ENCODE data around the gene PLEKHA4. TPM values are rescaled to one million over a fixed set of nuclear protein-coding genes. Genes with fewer than 3 reads are reported as not detected.

Gene PLEKHA4
- total and polyA plus RNA-seq, 9 of the 15 experiments (the other 6 are each of a cell fraction or from before 2014, with no cell fraction given) = 0.07 to 30.8 (median 11.4) TPM

DNA sequence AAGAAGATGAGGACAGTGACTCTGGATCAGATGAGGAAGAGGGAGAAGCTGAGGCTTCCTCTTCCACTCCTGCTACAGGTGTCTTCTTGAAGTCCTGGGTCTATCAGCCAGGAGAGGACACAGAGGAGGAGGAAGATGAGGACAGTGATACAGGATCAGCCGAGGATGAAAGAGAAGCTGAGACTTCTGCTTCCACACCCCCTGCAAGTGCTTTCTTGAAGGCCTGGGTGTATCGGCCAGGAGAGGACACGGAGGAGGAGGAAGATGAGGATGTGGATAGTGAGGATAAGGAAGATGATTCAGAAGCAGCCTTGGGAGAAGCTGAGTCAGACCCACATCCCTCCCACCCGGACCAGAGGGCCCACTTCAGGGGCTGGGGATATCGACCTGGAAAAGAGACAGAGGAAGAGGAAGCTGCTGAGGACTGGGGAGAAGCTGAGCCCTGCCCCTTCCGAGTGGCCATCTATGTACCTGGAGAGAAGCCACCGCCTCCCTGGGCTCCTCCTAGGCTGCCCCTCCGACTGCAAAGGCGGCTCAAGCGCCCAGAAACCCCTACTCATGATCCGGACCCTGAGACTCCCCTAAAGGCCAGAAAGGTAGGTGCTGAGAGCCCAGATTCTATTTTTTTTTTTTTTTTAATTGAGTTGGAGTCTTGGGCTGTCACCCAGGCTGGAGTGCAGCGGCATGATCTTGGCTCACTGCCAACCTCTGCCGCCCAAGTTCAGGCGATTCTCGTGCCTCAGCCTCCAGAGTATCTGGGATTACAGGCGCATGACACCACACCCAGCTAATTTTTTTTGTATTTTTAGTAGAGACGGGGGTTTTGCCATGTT, 6.1 kb upstream of the PLEKHA4 start (continued):
- TF ChIP-seq, protein P1, sequence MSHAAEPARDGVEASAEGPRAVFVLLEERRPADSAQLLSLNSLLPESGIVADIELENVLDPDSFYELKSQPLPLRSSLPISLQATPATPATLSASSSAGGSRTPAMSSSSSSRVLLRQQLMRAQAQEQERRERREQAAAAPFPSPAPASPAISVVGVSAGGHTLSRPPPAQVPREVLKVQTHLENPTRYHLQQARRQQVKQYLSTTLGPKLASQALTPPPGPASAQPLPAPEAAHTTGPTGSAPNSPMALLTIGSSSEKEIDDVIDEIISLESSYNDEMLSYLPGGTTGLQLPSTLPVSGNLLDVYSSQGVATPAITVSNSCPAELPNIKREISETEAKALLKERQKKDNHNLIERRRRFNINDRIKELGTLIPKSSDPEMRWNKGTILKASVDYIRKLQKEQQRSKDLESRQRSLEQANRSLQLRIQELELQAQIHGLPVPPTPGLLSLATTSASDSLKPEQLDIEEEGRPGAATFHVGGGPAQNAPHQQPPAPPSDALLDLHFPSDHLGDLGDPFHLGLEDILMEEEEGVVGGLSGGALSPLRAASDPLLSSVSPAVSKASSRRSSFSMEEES (CRISPR knock-in tag; IDR thresholded peaks at IDR 0.05) = no peak; the same call in 1 of the 2 replicates
- TF ChIP-seq FOXA1 (IDR thresholded peaks at IDR 0.05; ENCODE audit: borderline replicate concordance) = no peak
- peak; percentile 42; the same call in 1 of the 2 replicates for TF ChIP-seq EP300 (IDR thresholded peaks at IDR 0.05; ENCODE audit: low read length)
- no peak for TF ChIP-seq HNRNPLL (IDR thresholded peaks at IDR 0.05; ENCODE audit: low read depth, low read length, poor library complexity, severe bottlenecking)
- TF ChIP-seq NFE2 (IDR thresholded peaks at IDR 0.05; ENCODE audit: low read depth) = peak; percentile 42; the same call in 1 of the 2 replicates
- no peak for TF ChIP-seq ZNF764 (CRISPR knock-in tag; IDR thresholded peaks at IDR 0.05; ENCODE audit: low read depth)
- TF ChIP-seq, protein P2, sequence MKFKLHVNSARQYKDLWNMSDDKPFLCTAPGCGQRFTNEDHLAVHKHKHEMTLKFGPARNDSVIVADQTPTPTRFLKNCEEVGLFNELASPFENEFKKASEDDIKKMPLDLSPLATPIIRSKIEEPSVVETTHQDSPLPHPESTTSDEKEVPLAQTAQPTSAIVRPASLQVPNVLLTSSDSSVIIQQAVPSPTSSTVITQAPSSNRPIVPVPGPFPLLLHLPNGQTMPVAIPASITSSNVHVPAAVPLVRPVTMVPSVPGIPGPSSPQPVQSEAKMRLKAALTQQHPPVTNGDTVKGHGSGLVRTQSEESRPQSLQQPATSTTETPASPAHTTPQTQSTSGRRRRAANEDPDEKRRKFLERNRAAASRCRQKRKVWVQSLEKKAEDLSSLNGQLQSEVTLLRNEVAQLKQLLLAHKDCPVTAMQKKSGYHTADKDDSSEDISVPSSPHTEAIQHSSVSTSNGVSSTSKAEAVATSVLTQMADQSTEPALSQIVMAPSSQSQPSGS (CRISPR knock-in tag; IDR thresholded peaks at IDR 0.05) = no peak
- no peak for TF ChIP-seq SIN3B (IDR thresholded peaks at IDR 0.05; ENCODE audit: low read depth)
- TF ChIP-seq KDM2B (CRISPR knock-in tag; IDR thresholded peaks at IDR 0.05) = no peak
- TF ChIP-seq MECOM (CRISPR knock-in tag; IDR thresholded peaks at IDR 0.05) = peak; percentile 75; the same call in 1 of the 2 replicates
- TF ChIP-seq, protein P3, sequence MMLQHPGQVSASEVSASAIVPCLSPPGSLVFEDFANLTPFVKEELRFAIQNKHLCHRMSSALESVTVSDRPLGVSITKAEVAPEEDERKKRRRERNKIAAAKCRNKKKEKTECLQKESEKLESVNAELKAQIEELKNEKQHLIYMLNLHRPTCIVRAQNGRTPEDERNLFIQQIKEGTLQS (IDR thresholded peaks at IDR 0.05) = peak; percentile 29; the same call in 1 of the 2 replicates
- TF ChIP-seq, protein P3 (CRISPR knock-in tag; conservative IDR thresholded peaks at IDR 0.05) = no peak; the same call in 1 of the 2 replicates
- peak; percentile 63 for TF ChIP-seq EGR1 (conservative IDR thresholded peaks at IDR 0.05)
- TF ChIP-seq HMG20B (CRISPR knock-in tag; IDR thresholded peaks at IDR 0.05) = no peak
- no peak for TF ChIP-seq NR2C2 (CRISPR knock-in tag; IDR thresholded peaks at IDR 0.05)
- TF ChIP-seq NR2C2 (tag; IDR thresholded peaks at IDR 0.05) = no peak
- no peak for TF ChIP-seq NR2C1 (IDR thresholded peaks at IDR 0.05)
- TF ChIP-seq NR2C1 (tag; IDR thresholded peaks at IDR 0.05) = no peak
- TF ChIP-seq, protein P4, sequence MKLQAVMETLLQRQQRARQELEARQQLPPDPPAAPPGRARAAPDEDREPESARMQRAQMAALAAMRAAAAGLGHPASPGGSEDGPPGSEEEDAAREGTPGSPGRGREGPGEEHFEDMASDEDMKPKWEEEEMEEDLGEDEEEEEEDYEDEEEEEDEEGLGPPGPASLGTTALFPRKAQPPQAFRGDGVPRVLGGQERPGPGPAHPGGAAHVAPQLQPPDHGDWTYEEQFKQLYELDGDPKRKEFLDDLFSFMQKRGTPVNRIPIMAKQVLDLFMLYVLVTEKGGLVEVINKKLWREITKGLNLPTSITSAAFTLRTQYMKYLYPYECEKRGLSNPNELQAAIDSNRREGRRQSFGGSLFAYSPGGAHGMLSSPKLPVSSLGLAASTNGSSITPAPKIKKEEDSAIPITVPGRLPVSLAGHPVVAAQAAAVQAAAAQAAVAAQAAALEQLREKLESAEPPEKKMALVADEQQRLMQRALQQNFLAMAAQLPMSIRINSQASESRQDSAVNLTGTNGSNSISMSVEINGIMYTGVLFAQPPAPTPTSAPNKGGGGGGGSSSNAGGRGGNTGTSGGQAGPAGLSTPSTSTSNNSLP (IDR thresholded peaks at IDR 0.05; ENCODE audit: borderline replicate concordance, low read depth, low read length) = no peak
- 0 out of 4 replicates have a peak, but pooled peaks of 1 of the 2 experiments have one; percentile 24 for TF ChIP-seq TEAD1 (CRISPR knock-in tag; IDR thresholded peaks at IDR 0.05)
- no peak for TF ChIP-seq MAFF (IDR thresholded peaks at IDR 0.05; ENCODE audit: low read length)
- peak; percentile 23 for TF ChIP-seq CCNT2 (IDR thresholded peaks at IDR 0.05; ENCODE audit: borderline replicate concordance, extremely low read depth, insufficient read length, low read depth, low read length)
- no peak for TF ChIP-seq ZNF41 (CRISPR knock-in tag; conservative IDR thresholded peaks at IDR 0.05)
- TF ChIP-seq ZNF282 (CRISPR knock-in tag; IDR thresholded peaks at IDR 0.05) = no peak
